ENCODE results near the gene UBL4B.
"Not testable (repeated sequence)": the region's sequence is repeated elsewhere in the genome, so short reads cannot be mapped to it uniquely, and the experiment has no call there.

The UBL4B gene

GRCh38 chr1:110112143-110112542, at the start of gene UBL4B:
Gene UBL4B (plus strand): TSS chr1:110112443. CDS start chr1:110112535, 92 bp downstream.
- no peak for DNase-seq

GRCh38 chr1:110062612-110063011, 49.6 kb upstream of the UBL4B start:
- DNase-seq: no peak

GRCh38 chr1:110063781-110064180, 48.5 kb upstream of the UBL4B start:
- DNase-seq: no peak

DNA sequence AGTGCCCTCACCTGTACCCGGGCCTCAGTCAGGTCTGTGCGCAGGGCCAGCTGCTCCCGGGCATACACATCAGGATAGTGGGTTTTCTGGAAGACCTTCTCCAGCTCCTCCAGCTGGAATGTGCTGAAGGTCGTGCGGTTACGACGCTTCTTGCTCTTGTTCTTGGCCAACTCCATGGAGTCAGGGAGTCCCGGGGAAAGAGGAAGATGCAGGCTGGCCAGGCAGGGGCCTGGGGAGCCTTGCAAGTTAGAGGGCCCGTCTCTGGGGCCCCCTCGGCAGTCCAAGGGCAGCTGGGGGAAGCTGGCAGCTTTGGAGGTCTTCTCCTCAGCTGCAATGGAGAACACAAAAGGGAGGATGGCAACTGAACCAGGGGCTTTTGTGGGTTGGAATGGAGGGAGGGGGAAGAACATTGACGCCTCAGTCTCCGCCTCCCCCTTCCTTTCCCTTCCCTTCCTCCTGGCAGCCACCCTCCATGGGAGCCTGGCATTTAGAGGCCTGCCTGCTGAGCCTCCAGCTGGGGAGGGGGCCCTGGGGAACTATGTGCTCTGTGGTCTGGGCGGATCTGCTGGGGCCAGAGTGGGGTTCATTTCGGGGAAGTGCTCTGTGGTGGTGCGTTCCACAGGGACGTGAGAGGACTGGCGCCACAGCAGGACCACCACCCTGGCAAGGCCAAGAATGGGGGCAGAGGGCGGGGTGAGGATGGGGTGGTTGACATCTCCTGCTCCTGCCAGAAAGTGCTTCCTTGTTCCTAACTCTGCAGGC, 47.5 kb upstream of the UBL4B start:
- DNase-seq: no peak

DNA sequence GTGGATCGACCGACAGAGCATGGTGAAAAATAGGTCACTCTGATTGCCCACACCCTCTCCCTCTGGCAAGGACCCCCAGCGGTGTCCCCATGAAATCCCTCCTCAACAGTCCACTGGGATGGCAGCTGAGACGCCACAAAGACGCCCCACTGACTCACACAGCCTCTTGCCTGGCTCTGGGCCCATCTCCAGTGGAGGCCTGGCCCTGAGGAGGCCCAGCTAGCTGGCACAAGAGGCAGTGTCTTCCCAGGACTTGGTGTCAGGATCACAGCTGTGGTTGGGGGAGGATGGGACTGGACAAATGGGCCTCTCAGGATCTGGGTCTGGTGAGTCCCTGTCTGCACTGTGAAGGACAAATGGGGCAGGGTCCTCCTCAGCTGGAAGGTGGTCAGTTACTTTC, 46.4 kb upstream of the UBL4B start:
- DNase-seq: no peak

DNA sequence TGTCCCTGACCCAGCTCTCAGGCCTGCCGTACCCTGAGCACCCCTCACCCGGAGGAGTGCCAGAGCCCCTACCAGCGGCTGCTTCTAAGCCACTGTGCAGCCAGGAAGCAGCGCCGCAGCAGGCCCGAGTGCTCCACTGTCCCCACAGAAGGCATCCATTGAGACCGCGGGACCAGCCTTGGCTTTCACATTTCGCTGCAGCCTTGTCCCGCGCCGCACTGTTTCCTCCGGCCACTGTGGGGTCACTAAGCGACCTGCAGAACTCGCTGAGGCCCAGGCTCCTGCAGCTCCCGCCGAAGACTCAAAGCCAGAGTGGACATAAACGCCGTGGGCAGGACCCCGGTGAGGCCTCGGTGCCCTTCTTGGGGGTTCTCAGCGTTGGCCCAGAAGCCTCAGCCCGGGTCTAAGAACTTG, 44.8 kb upstream of the UBL4B start:
- no peak for DNase-seq

DNA sequence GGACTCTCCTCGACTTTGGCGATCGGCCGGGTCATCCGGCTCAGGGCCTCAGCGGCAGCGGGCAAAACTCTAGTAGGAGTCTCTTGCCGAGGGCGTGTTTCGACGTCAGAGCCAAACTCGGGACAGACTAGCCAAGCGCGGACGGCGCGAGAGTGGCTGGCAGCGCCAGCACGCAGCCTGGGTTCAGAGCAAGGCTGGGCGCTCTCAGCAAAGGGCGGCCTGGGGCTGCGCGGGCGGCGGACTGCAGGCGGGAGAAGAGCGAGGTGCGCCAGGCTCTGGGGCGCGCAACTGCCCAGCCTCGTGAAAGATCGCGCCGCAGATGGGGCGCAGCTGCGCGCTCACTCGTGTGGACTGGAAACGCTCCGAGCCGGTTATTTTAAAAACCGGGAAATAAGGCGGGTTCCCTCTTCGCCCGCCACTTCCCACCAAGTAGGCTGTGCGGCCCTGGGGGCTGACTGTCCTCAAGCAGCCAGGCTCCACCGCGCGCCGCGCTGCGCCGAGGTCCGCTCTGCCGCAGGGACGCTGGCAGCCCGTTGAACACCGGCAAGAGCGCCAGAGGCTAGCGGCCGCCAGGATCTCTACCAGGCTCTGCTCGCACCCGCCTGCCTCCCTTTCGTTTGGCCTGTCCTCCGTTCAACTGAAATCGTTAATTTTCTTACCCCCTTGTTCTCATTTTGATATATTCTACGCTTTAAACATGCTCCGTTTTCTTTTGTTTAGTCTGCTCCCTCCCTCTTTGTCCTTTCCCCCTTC, 44.2 kb upstream of the UBL4B start:
- no peak for DNase-seq

- DNase-seq: no peak
Observed at GRCh38 chr1:110068646-110069403, 43.4 kb upstream of the UBL4B start.

GRCh38 chr1:110069404-110070281, 42.6 kb upstream of the UBL4B start:
- DNase-seq: no peak

- DNase-seq: no peak
Observed at GRCh38 chr1:110070282-110070669, 42.0 kb upstream of the UBL4B start.

- no peak for DNase-seq
Observed at GRCh38 chr1:110070671-110071242, 41.5 kb upstream of the UBL4B start, which contains the start of gene ALX3. Gene ALX3 (minus strand): TSS chr1:110070672. CDS start chr1:110070612, 60 bp downstream.

GRCh38 chr1:110074166-110074565, 38.1 kb upstream of the UBL4B start:
- DNase-seq: no peak

GRCh38 chr1:110076789-110077500, 35.3 kb upstream of the UBL4B start:
- DNase-seq: no peak

DNA sequence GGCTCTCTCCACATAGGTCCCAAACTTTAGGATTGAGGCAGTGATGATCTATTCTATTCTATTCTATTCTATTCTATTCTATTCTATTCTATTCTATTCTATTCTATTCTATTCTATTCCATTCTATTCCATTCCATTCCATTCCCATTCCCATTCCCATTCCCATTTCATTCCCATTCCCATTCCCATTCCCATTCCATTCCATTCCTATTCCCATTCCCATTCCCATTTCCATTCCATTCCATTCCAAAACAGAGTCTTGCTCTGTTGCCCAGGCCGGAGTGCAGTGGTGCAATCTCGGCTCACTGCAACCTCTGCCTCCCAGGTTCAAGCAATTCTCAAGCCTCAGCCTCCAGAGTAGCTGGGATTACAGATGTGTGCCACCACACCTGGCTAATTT, 32.2 kb upstream of the UBL4B start:
- DNase-seq: not testable (repeated sequence)

DNA sequence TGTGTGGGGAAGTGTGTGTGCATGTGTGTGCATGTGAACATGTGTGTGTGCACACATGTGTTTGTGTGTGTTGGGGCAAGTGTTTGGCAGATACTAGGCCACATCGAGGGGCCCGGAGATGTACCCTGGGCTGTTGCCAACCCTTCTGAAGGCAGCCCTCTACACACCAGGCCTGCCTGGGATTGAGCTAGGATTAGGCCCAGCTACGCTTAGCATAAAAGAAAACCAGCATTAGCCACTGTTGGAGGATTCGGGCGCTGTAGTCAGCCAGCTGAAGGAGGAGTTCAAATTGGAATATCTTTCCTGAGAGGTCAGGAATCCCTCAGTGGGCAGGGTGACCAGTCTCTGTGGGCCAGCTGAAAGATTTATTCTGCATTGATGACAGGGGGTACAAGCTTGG, 31.2 kb upstream of the UBL4B start:
- DNase-seq: no peak

- DNase-seq: no peak
Observed at GRCh38 chr1:110082477-110082876, 29.8 kb upstream of the UBL4B start.

- no peak for DNase-seq
Observed at GRCh38 chr1:110083061-110083865, 29.0 kb upstream of the UBL4B start.

DNA sequence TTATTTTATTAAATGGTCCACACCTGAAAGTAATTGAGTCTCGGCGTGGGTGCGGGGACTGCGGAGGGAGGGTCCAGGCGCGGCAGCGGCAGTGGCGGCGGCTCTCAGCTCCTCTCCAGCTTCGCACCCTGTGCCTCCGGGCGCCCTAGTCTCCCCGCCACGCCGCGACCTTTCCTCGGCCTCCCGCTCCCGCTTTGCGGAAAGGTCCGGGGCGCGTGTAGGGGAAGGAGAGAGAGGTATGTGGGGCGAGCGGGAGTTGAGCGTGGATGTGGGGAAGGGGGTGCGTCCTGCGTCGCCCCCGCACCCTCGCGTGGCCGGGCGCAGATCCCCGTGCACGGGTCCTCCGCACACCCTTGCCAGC, 28.4 kb upstream of the UBL4B start:
- no peak for DNase-seq

- peak; percentile 20 for DNase-seq
Observed at GRCh38 chr1:110084227-110085078, 27.8 kb upstream of the UBL4B start.

DNA sequence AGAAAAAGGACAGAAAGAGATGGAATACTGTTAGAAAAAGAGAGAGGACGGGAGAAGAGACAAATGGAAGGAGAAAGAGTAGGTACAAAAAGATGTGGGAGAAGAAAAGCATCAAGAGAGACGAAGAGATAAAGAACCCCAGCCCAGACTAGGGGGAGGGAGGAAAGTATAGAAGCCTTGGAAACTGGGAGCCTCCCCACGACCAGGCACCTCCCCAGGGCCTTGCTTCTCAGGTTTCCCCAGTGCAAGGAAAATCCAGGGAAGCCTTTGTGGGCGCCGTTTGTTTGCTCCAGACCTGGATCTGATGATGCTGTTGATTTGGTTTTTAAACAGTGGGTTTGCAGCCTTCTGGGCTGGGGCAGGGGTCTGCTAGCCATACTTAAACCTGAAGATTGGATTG, 26.6 kb upstream of the UBL4B start:
- no peak for DNase-seq
